NOMO-1 (cell line): ENCODE data around the gene PPP4R4.
"Not testable (repeated sequence)": the region's sequence is repeated elsewhere in the genome, so short reads cannot be mapped to it uniquely, and the experiment has no call there.

Experiments used
- DNase-seq, 2 experiments: peaks; one replicate each; lab custom pipeline; 2025; ENCODE audit not compliant: unreplicated experiment in 2 of 2; lab: John Stamatoyannopoulos, UW

Gene PPP4R4

GRCh38 chr14:94143239-94143638, 30.9 kb upstream of the PPP4R4 start:
- DNase-seq, result no peak

GRCh38 chr14:94143711-94144110, 30.4 kb upstream of the PPP4R4 start:
- DNase-seq, result no peak

GRCh38 chr14:94144765-94145164, 29.4 kb upstream of the PPP4R4 start:
- DNase-seq, result peak in 1 of 2 experiments; percentile 5

GRCh38 chr14:94145902-94146527, 28.1 kb upstream of the PPP4R4 start:
- no peak for DNase-seq

- DNase-seq, result no peak
Observed at GRCh38 chr14:94152676-94153075, 21.4 kb upstream of the PPP4R4 start.

GRCh38 chr14:94153750-94154342, 20.3 kb upstream of the PPP4R4 start:
- peak in 1 of 2 experiments; percentile 44 for DNase-seq

GRCh38 chr14:94156143-94156542, 18.0 kb upstream of the PPP4R4 start:
- not testable (repeated sequence) for DNase-seq

- DNase-seq, result no peak
Observed at GRCh38 chr14:94157197-94157596, 16.9 kb upstream of the PPP4R4 start.

- no peak for DNase-seq
Observed at GRCh38 chr14:94158239-94158883, 15.8 kb upstream of the PPP4R4 start.

- no peak for DNase-seq
Observed at GRCh38 chr14:94161058-94161457, 13.1 kb upstream of the PPP4R4 start.

GRCh38 chr14:94161981-94162380, 12.1 kb upstream of the PPP4R4 start:
- peak; percentile 27 to 31 for DNase-seq

GRCh38 chr14:94162466-94162865, 11.7 kb upstream of the PPP4R4 start:
- DNase-seq, result no peak

- DNase-seq, result peak in 1 of 2 experiments; percentile 16
Observed at GRCh38 chr14:94163796-94164195, 10.3 kb upstream of the PPP4R4 start.

GRCh38 chr14:94164685-94165431, 9.3 kb upstream of the PPP4R4 start:
- no peak for DNase-seq

GRCh38 chr14:94165744-94166143, 8.4 kb upstream of the PPP4R4 start:
- no peak for DNase-seq

GRCh38 chr14:94170136-94170535, 4.0 kb upstream of the PPP4R4 start:
- peak in 1 of 2 experiments; percentile 17 for DNase-seq

- DNase-seq, result no peak
Observed at GRCh38 chr14:94171208-94171607, 2.9 kb upstream of the PPP4R4 start.

GRCh38 chr14:94172545-94172944, 1.6 kb upstream of the PPP4R4 start:
- no peak for DNase-seq

GRCh38 chr14:94173471-94173884, 644 bp upstream of the PPP4R4 start:
- DNase-seq, result no peak

- no peak for DNase-seq
Observed at GRCh38 chr14:94174604-94175010, 485 bp downstream of the PPP4R4 start.

GRCh38 chr14:94175011-94175745, 1.1 kb downstream of the PPP4R4 start:
- no peak for DNase-seq
